GM03348 (cell line): ENCODE results near the gene KHDRBS1.
"Not testable (repeated sequence)": the region's sequence is repeated elsewhere in the genome, so short reads cannot be mapped to it uniquely, and the experiment has no call there.

Source experiments
- DNase-seq: peaks from one replicate; pipeline ENCODE4 v3.0.0; 2012; ENCODE audit warnings: low spot score

KHDRBS1 gene

GRCh38 chr1:32063261-32063681, 49.6 kb downstream of the KHDRBS1 start:
- peak; percentile 74 for DNase-seq

GRCh38 chr1:32065613-32066488, 52.2 kb downstream of the KHDRBS1 start:
- DNase-seq = not testable (repeated sequence)

DNA sequence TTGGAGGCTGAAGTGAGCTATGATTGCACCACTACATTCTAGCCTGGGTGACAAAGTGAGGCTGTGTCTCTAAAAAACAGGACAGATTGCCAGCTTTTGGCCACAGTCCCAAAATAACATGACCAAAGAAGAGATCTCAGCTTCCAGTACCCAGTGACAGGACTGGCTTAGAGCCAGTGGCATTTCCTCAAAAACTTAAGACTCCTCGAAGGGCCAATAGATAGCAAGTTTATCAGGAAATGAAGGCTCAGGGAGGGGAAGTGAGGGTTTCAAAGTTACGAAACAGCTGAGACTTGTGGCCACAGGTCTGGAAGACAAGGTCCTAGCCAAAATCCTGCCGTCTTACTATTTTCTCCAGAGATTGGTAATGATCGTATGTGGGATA, 52.8 kb downstream of the KHDRBS1 start:
- peak; percentile 49 for DNase-seq

DNA sequence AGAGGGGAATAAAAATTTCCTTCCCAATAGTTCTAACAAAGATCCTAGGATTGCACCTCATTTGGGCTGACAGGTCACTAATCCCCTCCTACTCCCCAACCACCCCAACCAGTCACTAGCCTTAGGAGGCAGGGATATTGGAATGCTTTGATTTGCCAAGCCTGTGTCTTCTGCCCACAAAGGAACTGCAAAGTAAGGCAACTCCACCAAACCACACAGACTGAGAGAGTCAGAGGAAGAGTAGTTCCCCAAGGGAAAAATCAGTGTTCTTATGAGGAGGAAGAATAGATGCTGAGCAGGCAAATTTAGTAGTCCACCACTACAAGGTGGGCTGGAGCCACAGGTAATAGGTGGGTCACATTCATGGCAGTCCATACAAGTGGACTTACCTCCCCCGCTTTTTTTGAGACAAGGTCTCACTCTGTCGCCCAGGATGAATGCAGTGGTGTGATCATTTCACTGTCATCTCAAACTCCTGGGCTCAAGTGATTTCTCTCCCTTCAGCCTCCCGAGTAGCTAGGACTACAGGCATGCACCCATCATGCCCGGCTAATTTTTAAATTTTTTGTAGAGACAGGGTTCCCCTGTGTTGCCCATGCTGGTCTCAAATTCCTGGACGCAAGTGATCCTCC, 55.4 kb downstream of the KHDRBS1 start:
- DNase-seq = peak; percentile 70

DNA sequence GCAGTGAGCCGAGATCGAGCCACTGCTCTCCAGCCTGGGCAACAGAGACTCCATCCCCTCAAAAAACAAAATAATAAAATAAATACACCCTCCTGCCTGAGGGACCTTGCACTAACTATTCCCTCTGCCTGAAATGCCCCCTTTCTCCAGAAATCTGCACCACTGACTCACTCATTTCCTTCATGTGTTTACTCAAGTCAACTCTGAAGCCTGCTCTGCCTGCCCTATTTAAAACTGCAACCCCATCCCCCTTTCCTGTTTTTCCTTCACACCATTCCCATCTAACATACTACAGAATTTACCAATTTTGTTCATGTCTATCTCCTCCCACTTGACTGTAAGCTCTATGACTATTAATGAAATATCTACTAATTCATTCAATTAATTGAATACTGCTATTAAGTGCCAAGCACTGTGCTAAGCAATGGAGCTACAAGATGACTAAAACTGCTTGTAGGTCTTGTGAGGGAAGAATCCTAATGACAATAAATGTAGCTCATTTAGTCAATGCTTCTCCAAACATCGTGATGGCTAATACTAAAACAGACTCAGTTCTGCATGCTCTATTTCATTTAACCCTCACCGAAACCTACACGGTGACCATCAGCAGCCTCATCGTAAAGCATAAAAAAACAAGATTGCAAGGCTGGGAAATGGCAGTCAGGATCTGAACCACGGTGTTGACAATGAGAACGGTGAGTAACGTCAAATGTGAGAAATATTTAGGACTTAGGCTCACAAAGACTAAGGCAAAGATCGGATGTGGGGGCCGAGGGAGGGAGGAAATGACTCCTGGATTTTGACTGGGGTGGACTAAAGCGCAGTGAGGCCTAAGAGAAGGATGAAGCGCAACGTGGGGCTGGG, 58.3 kb downstream of the KHDRBS1 start:
- DNase-seq = peak; percentile 36

- DNase-seq = peak; percentile 98
Measured at GRCh38 chr1:32072622-32073298, 59.1 kb downstream of the KHDRBS1 start, which contains the start of gene TMEM39B. Gene TMEM39B (plus strand): TSS chr1:32072939. CDS start chr1:32073048, 109 bp downstream.

DNA sequence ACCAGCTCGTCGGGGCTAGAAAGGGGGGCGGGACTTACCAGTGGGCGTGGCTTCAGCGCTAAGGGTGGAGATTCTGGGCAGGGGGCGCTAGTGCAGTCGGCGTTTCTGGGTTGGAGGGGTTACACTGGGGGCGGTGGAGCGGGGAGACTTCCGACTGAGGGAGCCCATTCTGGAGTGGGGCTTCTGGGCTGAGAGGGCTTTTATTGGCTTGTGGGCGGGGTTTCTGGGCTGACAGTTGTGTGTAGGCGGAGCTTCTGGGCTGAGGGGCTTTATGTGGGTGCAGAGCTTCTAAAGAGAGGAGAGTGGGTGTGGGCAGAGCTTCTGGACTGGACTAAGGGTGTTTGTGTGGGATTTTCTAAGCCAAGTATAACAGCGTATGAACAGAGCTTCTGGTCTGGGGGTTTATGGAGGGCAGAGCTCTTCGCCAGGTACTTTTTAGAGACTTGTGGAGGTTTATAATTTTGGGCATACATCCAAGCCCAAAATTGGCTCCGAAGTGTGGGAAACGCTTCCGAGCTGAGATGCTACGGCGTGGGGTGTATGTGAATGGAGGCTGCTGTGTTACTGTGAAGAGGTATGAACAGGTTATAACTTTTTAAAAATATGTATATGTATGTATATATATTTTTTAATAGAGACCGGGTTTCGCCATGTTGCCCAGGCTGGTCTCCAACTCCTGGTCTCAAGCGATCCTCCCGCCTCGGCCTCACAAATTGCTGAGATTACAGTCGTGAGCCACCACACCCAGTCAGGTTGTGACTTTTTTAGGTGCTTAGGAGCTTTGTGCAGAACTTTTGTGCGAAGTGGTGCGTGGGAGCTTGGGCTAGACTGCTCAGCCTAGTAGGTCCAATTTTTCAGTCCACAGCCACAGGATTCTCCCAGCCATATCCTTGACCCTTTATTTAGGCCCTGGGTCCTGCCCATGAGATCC, 59.9 kb downstream of the KHDRBS1 start:
- no peak for DNase-seq

GRCh38 chr1:32074841-32075240, 61.2 kb downstream of the KHDRBS1 start:
- no peak for DNase-seq

GRCh38 chr1:32077451-32077850, 63.8 kb downstream of the KHDRBS1 start:
- DNase-seq = no peak

DNA sequence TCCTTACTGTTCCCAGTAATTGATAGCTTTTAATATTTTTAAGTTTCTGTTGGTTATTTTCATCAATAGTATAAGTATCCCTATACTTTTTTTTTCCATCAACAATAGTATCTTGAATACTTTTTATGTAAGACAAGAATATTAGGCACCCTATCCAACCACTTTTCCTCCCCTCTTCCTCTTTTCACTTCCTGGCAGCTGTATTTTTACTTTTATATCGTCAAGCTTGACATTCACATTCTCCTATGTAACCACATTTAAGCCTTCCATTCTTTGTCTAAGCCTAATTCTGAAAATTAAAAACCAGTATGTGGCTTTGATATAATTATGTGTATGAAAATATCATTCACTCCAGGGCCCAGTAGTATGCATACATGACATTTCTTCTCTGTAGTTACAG, 68.4 kb downstream of the KHDRBS1 start:
- no peak for DNase-seq

DNA sequence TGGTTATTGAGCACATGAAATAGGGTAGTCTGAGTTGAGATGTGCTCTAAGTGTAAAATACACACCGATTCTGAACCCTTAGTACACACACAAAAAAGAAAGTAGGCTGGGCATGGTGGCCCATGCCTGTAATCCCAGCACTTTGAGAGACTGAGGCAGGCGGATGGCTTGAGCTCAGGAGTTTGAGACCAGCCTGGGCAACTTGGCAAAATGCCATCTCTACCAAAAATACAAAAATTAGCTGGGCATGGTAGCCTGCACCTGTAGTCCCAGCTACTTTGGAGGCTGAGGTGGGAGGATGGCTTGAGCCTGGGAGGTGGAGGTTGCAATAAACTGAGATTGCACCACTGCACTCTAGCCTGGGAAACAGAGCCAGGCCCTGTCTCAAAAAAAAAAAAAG, 72.7 kb downstream of the KHDRBS1 start:
- DNase-seq = not testable (repeated sequence)

- no peak for DNase-seq
Measured at GRCh38 chr1:32091176-32091575, 77.5 kb downstream of the KHDRBS1 start.

DNA sequence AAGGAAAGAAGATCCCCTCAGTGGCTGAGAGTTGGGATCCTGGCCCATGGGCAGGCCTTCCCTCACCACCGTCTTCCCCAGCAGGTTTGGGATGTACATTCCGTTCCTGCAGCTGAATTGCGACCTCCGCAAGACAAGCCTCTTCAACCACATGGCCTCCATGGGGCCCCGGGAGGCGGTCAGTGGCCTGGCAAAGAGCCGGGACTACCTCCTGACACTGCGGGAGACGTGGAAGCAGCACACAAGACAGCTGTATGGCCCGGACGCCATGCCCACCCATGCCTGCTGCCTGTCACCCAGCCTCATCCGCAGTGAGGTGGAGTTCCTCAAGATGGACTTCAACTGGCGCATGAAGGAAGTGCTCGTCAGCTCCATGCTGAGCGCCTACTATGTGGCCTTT, 77.9 kb downstream of the KHDRBS1 start:
- DNase-seq = no peak
